Heart left ventricle (tissue), 13 donors: Measurements from ENCODE around the gene ABCA5.

Experiments used
- CTCF ChIP-seq, 12 donors: fragments of 200-600 bp; sonication (generic) in 4 of 12; IDR thresholded peaks; one replicate each; pipeline versions ENCODE4 v1.5.0 to v1.8.0; 2018 to 2022; ENCODE audit warnings: antibody characterized with exemption in 12 of 12, mild to moderate bottlenecking in 5 of 12
- POLR2A ChIP-seq, 2 donors: fragments of 450-650 bp; IDR thresholded peaks; one replicate each; pipeline ENCODE4 v1.6.1; 2017; ENCODE audit warnings: antibody characterized with exemption in 2 of 2, mild to moderate bottlenecking in 2 of 2, moderate library complexity in 2 of 2
- donor health status: ischemic (EF 13 %, LVEDD 7.1; RV severe dilation, severe dysfunction).
- donor health status: DM: no; HTN: yes; CAD: no.
- donor health status: DM: no; HTN: no; CAD: no.
- donor health status: ischemic (EF 25% LVEDD 6.9; RV normal size, moderate dysfunction).
- donor health status: ischemic (EF 25% LVEDD 5.7; RV mildly dilated, moderate dysfunction).
- donor health status: ischemic (EF 35%, LVEDD 5.7; RV mildly dilated, moderate dysfunction).
- donor health status: nonischemic (EF 11% LVEDD 7.7; RV severe dilation, severe dysfunction).
- donor health status: DM: yes; HTN: yes; CAD: no.
- donor health status: PGD.
- donor health status: ischemic (EF 29% LVEDD 5.4; RV normal size, mild dysfunction).
- donor health status: nonischemic (EF 23%, LVEDD 6.1; RV moderate dilation, normal function).

- TF ChIP-seq CTCF (IDR thresholded peaks at IDR 0.05) (no peak), POLR2A (IDR thresholded peaks at IDR 0.05) (no peak)
Observed at GRCh38 chr17:69220098-69220497, 106.8 kb downstream of the ABCA5 start.
